GM12878 (cell line): Measurements from ENCODE around the gene FAM114A1. TPM values are rescaled to one million over a fixed set of nuclear protein-coding genes. Genes with fewer than 3 reads are reported as not detected.

Source experiments
- ATAC-seq: fragments of 200-7000 bp; cut with Tn5 transposase; 3 replicates; pipeline ENCODE4 v1.9.1; 2020; ENCODE audit warnings: mild to moderate bottlenecking, moderate library complexity
- BruUV-seq: library from RNA; stranded (reverse); fragments of 400-500 nt; replicated peaks from 2 replicates; lab custom pipeline; 2021; lab: Mats Ljungman, UMichigan
- CTCF ChIA-PET: fragments of 300-600 bp; sonication (Branson Sonifier 250); formaldehyde crosslinking; extraction: SDS; loops from one replicate; lab custom pipeline; 2021; ENCODE audit warnings: inconsistent platforms; lab: Yijun Ruan, JAX
- POLR2A ChIA-PET: fragments of 350-600 bp; formaldehyde crosslinking; extraction: SDS; loops from one replicate; lab custom pipeline; 2021; ENCODE audit warnings: inconsistent platforms; lab: Charles Lee
- RAD21 ChIA-PET: fragments of 300-600 bp; sonication (Branson Sonifier 250); formaldehyde crosslinking; loops from one replicate; lab custom pipeline; 2023; ENCODE audit warnings: antibody characterized with exemption; ENCODE audit not compliant: unreplicated experiment; lab: Charles Lee
- SMC1A ChIA-PET: fragments of 300-600 bp; sonication (Branson Sonifier 250); formaldehyde crosslinking; loops from one replicate; lab custom pipeline; 2023; ENCODE audit not compliant: unreplicated experiment, uncharacterized antibody; lab: Charles Lee
- DNase-seq: peaks from one replicate; pipeline ENCODE4 v3.0.0-alpha.2; 2011; ENCODE audit warnings: low read depth, low spot score
- FAIRE-seq: peaks from 3 replicates; lab custom pipeline; 2011; peaks lifted over from hg19 to GRCh38; lab: Jason Lieb, UNC
- H2AFZ ChIP-seq: 2 replicates; pipeline ENCODE4 v1.6.0; 2011; ENCODE audit warnings: low read depth, low read length, control low read depth; ENCODE audit not compliant: control insufficient read depth
- H3K27ac ChIP-seq: 2 replicates; pipeline ENCODE4 v1.5.1; 2011; ENCODE audit warnings: control low read depth; ENCODE audit not compliant: control insufficient read depth, insufficient read depth
- H3K27me3 ChIP-seq, 2 experiments: replicated peaks in 1 of 2; 2 replicates each; pipeline versions ENCODE4 v1.6.0 to v1.6.1; 2011; ENCODE audit warnings: low read length in 1 of 2; ENCODE audit not compliant: control insufficient read depth in 2 of 2, insufficient read depth in 2 of 2
- H3K36me3 ChIP-seq, 2 experiments: 2 replicates each; pipeline ENCODE4 v1.5.1; 2011; ENCODE audit warnings: low read length in 1 of 2; ENCODE audit not compliant: control insufficient read depth in 2 of 2, insufficient read depth in 2 of 2
- H3K4me1 ChIP-seq: 2 replicates; pipeline ENCODE4 v1.6.1; 2011; ENCODE audit warnings: mild to moderate bottlenecking, low read length, moderate library complexity, mixed read lengths; ENCODE audit not compliant: control insufficient read depth, insufficient read depth
- H3K4me2 ChIP-seq: 2 replicates; pipeline ENCODE4 v1.6.0; 2011; ENCODE audit warnings: control low read depth; ENCODE audit not compliant: control insufficient read depth, insufficient read depth
- H3K4me3 ChIP-seq: fragments of 200-600 bp; sonication (generic); 2 replicates; pipeline ENCODE4 v1.5.1; 2016
- H3K79me2 ChIP-seq: 2 replicates; pipeline ENCODE4 v1.6.0; 2011; ENCODE audit warnings: low read length; ENCODE audit not compliant: control insufficient read depth, insufficient read depth
- H3K9ac ChIP-seq: 2 replicates; pipeline ENCODE4 v1.8.0; 2011; ENCODE audit warnings: low read length, control low read depth, mixed read lengths; ENCODE audit not compliant: control insufficient read depth, insufficient read depth
- H3K9me3 ChIP-seq: replicated peaks from 3 replicates; pipeline ENCODE4 v1.5.1; 2011; ENCODE audit warnings: mild to moderate bottlenecking, low read length; ENCODE audit not compliant: control insufficient read depth, insufficient read depth
- H4K20me1 ChIP-seq: 2 replicates; pipeline ENCODE4 v1.6.0; 2011; ENCODE audit not compliant: control insufficient read depth, insufficient read depth
- CREM ChIP-seq: IDR thresholded peaks from 2 replicates; pipeline ENCODE4 v1.6.1; 2014; ENCODE audit warnings: antibody characterized with exemption, low read depth
- E4F1 ChIP-seq: fragments of 450-650 bp; IDR thresholded peaks from 2 replicates; pipeline ENCODE4 v1.6.1; 2018; ENCODE audit warnings: borderline replicate concordance, mild to moderate bottlenecking; ENCODE audit not compliant: partially characterized antibody
- JUND ChIP-seq: IDR thresholded peaks from 2 replicates; pipeline ENCODE4 v1.6.1; 2012; ENCODE audit warnings: low read depth, mild to moderate bottlenecking, low read length, improper control_type of control experiment, moderate library complexity
- SIN3A ChIP-seq: IDR thresholded peaks from 2 replicates; pipeline ENCODE4 v1.6.1; 2012; ENCODE audit warnings: low read depth, low read length, improper control_type of control experiment
- WGBS: methylation state at CpG from one replicate; pipeline ENCODE4 v1.1.6; 2016; ENCODE audit warnings: low lambda C conversion rate; ENCODE audit not compliant: insufficient replicate concordance, insufficient coverage; ENCODE audit errors: missing lambda C conversion rate; 5-methylcytosine and 5-hydroxymethylcytosine counted together
- in situ Hi-C: fragments of 300-500 bp; cut with MboI; formaldehyde crosslinking; loops from 9 replicates; pipeline ENCODE4 v1.14.3; 2018; ENCODE audit warnings: mixed read lengths
- intact Hi-C: fragments of 100-400 bp; cut with micrococcal nuclease; formaldehyde crosslinking; loops from one replicate; pipeline ENCODE4 v1.14.2; 2022; ENCODE audit not compliant: unreplicated experiment
- polyA plus RNA-seq, 11 experiments: library from polyadenylated mRNA; depleted of rRNA in 4 of 11; unstranded in 6 of 11; stranded (reverse) in 5 of 11; fragments of >200 nt; fragmentation: Nextera tagmentation in 4 of 11; fragmentation: Illumina TruSeq in 1 of 11; extraction: Ambion mirVana in 4 of 11; extraction: Trizol in 1 of 11; gene quantifications; 1 replicate in 1 of 11; 2 replicates in 10 of 11; pipeline versions ENCODE4 v1.2.1 to v1.2.3, GENCODE V29; 2011 to 2016; ENCODE audit warnings: inconsistent platforms in 2 of 11, missing spikeins in 2 of 11, low read depth in 1 of 11
- total RNA-seq, 4 experiments: library from RNA; depleted of rRNA in 3 of 4; stranded (reverse); fragments of >200 nt in 3 of 4; fragmentation: Illumina TruSeq in 1 of 4; extraction: Trizol in 1 of 4; gene quantifications; 2 replicates each; pipeline versions ENCODE4 v1.2.1 to v1.2.3, GENCODE V29; 2013 to 2021
- TF ChIP-seq, protein P1 (sequence below): fragments of 450-650 bp; IDR thresholded peaks from 2 replicates; pipeline ENCODE4 v1.6.1; 2016; ENCODE audit warnings: mild to moderate bottlenecking

FAM114A1 gene
- total and polyA plus RNA-seq, 10 of the 15 experiments (the other 5 are each of a cell fraction or from before 2014, with no cell fraction given), result 1.3 to 6.2 (median 3.9) TPM

DNA sequence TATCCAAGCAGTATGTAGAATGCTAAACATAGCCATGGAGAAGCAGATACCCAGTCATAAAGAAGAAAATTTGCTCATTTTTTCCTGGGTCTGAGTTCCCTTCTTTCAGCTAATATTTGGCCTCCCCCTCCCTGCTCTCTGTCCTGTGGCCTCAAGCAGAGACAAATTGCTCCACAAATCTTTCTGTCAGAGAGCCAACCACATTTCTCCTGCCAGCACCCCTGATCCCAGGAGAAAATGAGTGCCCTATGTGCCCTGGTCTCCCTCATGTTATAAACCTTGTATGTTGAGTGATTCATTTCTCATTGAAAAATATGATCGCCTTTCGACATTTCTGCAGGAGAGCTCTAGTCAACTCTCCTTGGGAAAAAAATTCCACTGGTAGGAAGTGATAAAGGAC lies 82.6 kb downstream of the FAM114A1 start:
- Histone ChIP-seq H4K20me1 (no peaks in the 10 kb centered on the region), H3K4me2 (no peak overlapping the region), H3K27me3 (no peaks in the 10 kb centered on the region), H3K27ac (no peak overlapping the region), H3K9me3 (no peaks in the 10 kb centered on the region), H3K9ac (no peak overlapping the region), H3K79me2 (no peaks in the 10 kb centered on the region), H3K4me3 (no peak overlapping the region), H3K36me3 (no peaks in the 10 kb centered on the region), H3K4me1 (no peaks in the 10 kb centered on the region), H2AFZ (no peak overlapping the region)
- no TSS peak for BruUV-seq
- no peak for TF ChIP-seq JUND
- no peak for TF ChIP-seq E4F1
- no peak for TF ChIP-seq SIN3A
- TF ChIP-seq CREM, result no peak
- TF ChIP-seq, protein P1, sequence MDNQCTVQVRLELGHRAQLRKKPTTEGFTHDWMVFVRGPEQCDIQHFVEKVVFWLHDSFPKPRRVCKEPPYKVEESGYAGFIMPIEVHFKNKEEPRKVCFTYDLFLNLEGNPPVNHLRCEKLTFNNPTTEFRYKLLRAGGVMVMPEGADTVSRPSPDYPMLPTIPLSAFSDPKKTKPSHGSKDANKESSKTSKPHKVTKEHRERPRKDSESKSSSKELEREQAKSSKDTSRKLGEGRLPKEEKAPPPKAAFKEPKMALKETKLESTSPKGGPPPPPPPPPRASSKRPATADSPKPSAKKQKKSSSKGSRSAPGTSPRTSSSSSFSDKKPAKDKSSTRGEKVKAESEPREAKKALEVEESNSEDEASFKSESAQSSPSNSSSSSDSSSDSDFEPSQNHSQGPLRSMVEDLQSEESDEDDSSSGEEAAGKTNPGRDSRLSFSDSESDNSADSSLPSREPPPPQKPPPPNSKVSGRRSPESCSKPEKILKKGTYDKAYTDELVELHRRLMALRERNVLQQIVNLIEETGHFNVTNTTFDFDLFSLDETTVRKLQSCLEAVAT, result no peak
- intact Hi-C loops, result no loop called here
- FAIRE-seq, result no peak
- in situ Hi-C loops, result no loop called here
- DNase-seq, result no peak
- SMC1A ChIA-PET, result interaction anchor here (0.5 to 3.2 kb wide), 7 partner anchors 9 to 157 kb away, joined by 3 to 16 read pairs (median 5); no protein-coding TSS in a partner anchor
- WGBS, result 100% methylated on average over 2 of the region's 2 CpGs
- ATAC-seq, result no peak
- CTCF ChIA-PET, result interaction anchor here (0.6 to 2.0 kb wide), 3 partner anchors 9 to 101 kb away, joined by 3 to 7 read pairs (median 5); no protein-coding TSS in a partner anchor
- RAD21 ChIA-PET, result interaction anchor here (1.1 to 1.6 kb wide), 2 partner anchors 9 to 94 kb away, joined by 4 read pairs; no protein-coding TSS in a partner anchor
- POLR2A ChIA-PET, result interaction anchor here (1.2 to 1.5 kb wide), 2 partner anchors 8 to 9 kb away, joined by 3 to 4 read pairs; no protein-coding TSS in a partner anchor
